Measurements from ENCODE around the gene TSPAN18.

Gene TSPAN18

GRCh38 chr11:44711787-44712608 lies 14.8 kb upstream of the TSPAN18 start:
- no peak for DNase-seq

GRCh38 chr11:44713022-44713421 lies 13.7 kb upstream of the TSPAN18 start:
- no peak for DNase-seq

- no peak for DNase-seq
Measured at GRCh38 chr11:44716256-44716655, 10.5 kb upstream of the TSPAN18 start.

DNA sequence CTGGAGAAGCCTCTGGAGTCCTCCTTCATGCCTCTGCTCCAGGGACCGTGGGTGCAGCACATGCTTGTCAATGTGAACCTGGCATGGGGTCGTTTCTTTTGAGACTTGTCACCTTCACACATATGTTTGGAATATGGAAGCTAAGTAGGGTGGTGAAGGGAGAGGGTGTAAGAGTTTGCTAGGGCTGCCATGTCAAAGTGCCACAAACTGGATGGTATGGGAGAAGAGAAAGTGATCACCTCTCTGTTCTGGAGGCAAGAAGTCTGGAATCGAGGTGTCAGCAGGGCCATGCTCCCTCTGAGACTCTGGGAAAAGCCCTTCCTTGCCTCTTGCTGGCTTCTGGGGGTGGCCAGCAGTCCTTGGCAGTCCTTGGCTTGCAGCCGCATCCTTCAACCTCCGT lies 8.7 kb upstream of the TSPAN18 start:
- no peak for DNase-seq

DNA sequence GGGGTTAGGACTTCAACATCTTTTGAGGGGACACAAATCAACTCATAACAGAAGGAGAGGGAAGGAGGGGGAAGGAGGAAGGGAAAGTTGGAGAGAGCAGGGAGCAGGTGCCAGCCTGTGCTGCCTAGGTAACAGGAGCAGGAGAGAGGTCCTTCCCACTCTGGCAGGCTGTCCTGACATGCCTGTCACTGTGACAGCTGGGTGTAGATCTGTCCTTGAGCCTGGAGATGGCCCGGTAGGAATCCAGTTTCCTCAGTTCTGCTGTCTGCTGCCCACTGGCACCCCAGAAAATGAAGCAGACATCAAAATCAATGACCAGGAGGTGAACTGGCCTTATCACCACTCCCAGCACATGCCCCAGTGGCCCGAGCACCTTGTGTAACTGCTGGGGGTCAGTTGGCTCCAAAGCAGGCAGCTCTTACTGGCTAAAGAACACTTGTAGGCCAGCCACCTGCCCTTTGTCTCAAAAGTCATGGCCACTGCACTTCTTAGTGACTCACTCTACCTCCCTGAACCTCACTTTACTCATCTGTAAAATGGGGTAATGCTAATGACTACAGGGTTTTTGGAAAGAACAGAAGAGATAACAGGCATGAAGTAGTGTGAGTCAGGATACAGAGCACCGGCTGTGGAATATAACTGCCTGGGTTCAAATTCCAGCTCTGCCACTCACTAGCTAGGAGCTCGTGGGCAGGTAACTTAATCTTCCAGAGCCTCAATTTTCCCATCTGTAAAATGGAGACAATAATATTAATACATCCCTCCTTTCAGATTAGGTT lies 8.0 kb upstream of the TSPAN18 start:
- no peak for DNase-seq

DNA sequence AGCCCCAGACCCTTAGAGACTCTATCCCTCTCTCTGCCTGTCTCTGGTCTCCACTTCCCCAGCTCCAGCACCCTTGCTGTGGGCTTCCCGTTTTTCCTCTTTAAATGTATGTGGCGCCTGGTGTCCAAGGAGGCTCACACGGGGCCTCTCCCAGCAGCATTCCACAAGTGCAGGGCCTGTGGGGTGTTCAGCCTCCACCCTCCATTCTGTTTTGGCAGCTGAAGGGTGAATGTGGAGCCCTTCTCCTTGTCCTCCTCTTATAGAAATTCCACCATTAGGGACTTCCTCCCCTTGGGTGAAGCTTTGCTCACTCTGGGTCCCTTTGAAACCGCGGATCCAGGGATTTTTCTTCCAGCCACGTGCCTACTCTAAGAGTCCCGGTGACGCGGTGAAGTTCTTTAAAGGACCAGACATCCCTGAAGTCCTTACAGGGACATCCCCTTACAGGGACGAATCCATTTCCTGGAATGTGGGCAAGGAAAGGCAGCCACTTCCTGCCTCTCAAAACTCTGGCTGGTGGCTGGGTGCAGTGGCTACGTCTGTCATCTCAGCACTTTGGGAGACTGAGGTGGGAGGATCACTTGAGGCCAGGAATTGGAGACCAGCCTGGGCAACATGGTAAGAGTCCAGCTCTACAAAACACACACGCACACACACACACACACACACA lies 1.6 kb upstream of the TSPAN18 start:
- DNase-seq = peak; percentile 2

- no peak for DNase-seq
Measured at GRCh38 chr11:44725757-44726282, 942 bp upstream of the TSPAN18 start.

GRCh38 chr11:44727114-44727372 lies 281 bp downstream of the TSPAN18 start:
- DNase-seq = peak; percentile 2

DNA sequence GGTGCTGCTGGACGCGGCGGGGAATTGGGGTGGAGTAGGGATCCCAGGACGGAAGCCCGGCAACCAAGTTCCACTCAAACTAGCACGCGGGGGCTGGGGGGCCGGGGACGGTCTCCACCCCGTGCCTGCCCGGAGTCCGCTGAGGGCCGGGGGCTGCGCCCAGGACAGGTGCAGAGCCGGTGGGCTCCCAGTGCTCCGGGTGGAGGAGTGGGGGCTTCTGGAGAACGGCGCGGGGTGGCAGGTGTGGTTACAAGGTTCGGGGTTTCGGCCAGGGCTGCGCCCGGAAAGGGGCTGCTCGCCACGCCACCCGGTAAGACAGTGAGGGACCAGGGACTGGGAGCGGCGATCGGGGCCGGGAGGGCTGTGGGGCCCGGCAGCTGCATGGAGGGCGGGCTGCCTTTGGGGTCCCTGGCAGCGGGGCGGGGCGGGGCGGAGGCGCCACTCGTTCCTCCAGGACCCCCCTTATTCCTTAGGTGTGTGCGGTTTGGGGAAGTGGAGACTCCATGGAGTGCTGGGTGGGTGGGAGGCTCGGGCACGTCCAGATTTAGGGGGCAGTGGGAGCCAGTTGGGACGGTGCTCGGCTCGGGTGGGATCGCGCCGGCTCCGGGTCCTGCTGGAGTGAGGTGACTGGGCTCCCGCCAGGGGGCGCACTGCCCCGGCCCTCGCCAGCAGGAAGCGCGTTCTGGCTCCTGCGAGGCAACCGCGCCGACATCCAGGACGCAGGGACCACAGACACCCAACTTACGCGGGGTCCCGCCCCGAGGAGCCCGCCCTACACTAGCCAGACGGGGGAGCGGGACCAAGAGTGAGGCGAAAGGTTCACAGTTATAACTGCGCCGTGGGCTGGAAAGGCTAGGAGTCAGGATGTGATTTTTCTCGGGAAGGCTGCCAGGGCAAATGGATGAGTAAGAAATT lies 868 bp downstream of the TSPAN18 start:
- peak; percentile 83 for DNase-seq

DNA sequence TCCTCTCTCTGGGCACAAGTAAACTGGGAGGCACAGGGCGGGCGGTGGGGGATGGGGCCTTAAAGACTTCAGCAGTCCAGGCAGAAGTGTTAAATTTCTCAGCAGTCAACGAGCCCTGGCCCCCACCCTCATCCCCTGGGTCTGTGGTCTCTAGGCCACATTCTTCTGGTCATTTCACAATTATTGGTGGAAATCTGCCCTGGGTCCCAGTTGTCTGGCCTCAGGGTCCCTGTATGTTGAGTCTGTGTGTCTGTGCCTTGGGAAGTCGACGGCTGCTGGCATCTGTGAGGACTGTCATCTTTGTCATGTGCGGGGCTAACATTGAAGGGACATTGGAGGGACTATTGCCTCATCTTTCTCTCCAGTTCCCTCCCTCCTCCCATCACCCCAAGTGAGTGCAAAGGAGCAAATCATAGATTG lies 1.7 kb downstream of the TSPAN18 start:
- DNase-seq = no peak

- no peak for DNase-seq
Measured at GRCh38 chr11:44729063-44729462, 2.3 kb downstream of the TSPAN18 start.

DNA sequence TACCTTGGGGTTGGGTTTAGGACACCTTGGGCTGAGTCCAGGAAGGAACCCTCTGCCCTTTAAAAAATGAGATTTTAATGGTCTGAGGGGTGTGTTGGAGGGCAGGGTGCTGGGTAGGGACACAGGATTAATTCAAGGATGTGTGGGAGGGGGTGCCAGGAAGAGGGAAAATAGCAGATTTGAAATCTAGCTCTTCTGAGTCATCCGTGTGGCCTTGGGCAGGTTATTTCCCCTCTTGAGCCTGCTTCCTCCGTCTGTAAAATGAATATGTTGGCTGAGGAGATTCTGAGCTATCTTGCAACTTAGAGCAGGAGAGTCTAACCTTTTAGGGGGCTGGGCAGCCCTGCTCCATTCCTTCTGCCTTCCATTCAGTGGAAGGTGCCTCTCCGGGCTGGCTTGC lies 3.0 kb downstream of the TSPAN18 start:
- no peak for DNase-seq

DNA sequence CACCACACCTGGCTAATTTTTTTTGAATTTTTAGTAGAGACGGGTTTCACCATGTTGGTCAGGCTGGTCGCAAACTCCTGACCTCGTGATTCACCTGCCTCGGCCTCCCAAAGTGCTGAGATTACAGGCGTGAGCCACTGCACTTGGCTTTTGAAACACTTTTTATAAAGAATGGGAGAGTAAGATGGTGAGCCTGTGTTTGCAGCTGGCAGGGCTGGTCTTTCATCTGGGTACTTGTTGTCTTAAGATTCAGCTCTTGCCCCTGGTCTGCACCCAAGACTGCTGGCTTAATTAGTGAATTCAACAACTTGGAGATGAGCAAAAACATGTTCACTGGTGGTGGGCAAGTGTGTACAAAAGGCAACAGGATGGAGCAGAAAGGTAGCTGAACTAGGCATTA lies 4.0 kb downstream of the TSPAN18 start:
- no peak for DNase-seq

DNA sequence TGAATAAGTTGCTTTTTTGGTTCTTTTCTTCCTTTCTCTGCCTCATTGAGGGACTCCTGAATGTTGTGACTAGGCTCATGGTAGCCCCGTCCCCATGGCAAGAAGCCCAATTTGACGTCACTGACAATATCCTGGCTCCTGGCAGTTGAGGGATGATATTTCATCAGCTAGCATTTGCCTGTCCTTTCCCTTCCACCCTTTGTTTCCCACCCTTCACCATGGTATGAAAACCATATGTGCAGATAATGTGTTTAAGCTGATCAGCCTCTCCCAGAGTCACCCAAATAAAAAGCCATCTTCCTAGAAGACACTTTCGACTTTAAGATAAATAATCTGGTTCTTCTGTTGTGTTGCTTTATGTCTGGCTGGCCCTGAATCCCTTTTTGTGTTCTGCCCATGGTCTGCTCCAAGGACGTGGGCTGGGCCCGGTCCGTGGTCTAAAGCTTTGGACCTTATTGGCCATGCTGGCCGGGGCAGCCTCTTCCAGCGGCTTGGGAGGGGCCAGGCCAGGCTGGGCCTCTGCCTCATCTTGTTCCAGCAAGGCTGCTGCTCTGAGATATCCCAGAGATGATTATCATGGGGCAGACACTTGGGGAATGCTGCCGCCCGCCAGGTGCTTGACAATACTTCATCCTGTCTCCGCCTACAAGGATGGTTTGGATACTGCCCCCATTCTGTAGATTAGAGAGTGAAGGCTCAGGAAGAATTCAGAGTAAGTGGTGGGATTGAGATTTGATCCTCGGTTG lies 5.1 kb downstream of the TSPAN18 start:
- DNase-seq = no peak

DNA sequence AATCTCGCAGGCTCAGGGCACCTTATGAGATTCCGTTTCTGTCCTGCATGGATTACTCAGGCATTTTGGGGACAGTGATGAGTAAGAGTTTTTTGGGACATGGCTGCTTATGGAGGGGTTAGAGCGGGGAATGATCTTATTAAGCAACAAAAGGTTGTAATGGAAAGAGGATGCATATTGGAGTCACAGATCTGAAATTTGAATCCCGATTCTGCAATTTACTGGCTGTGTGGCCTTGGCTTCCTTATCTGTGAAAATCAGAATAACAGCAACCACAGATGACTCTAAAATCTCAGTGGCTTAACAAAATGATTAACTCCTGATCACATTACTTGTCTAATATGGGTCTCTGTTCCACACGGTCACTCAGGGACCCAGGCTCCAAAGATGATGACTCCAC lies 5.8 kb downstream of the TSPAN18 start:
- no peak for DNase-seq

- DNase-seq = no peak
Measured at GRCh38 chr11:44733877-44734276, 7.1 kb downstream of the TSPAN18 start.

DNA sequence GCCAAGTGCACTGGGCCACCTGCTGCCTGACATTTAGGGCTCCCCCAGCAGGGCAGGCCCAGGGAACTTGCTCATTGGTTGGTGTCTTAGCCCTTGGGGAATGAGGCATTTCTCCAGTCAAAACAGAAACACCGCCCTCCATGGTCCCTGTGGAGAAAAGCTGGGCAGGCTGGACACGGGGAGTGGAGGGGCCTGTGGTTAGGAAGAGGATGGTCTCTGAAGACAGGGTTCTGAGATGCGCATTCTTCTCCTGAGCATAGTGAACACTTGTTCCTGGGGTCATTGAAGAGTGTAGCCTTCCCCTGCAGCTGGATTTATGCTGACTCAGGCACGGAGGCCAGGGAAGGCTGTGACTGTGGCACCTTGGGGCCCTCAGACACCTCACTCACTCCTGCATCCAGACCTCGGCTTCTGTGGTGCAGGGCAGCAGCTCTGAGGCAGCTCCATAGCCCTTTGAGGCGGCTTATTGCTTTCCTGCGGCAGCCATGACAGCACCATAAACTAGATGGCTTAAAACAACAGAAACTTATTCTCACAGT lies 8.2 kb downstream of the TSPAN18 start:
- DNase-seq = no peak

- no peak for DNase-seq
Measured at GRCh38 chr11:44736791-44737190, 10.0 kb downstream of the TSPAN18 start.

DNA sequence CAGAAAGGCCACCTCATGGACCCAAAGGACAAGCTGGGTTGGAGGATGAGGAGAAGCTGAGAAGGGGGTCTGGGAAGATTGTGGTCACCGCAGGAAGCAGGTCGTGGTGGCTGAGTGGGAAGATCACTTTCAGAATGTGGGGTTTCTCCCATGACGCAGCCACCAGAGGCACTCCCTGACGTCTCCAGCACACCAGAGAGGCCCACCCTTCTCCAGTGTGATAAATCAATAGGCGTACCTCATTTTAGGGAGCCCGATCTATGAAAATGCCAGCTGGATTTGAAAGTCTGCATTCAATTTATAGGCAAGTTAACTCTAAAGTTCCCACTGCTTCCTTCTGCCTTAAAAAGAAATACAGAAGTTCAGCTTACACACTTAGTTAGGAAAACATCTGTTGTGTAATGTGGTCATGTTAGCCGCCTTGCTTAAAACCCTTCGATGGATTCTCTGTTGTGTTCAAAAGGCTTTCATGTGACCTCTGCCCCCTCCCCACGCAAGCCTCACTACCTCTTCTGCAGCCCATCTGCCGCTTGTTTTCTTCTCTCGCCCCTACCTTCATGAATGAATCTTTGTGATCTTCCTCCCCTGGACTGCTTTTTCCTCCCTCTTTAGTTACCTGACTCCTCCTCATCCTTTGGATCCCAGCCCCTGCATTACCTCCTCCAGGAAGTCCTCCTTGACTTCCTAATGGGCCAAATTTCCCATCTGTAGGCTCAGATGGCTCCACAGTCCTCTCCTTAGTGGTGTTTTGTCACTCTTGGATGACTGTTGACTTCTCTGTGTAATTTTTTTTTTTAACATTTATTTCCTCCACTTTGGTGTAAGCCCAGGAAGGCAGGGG lies 10.7 kb downstream of the TSPAN18 start:
- DNase-seq = no peak

- no peak for DNase-seq
Measured at GRCh38 chr11:44738791-44739190, 12.0 kb downstream of the TSPAN18 start.

DNA sequence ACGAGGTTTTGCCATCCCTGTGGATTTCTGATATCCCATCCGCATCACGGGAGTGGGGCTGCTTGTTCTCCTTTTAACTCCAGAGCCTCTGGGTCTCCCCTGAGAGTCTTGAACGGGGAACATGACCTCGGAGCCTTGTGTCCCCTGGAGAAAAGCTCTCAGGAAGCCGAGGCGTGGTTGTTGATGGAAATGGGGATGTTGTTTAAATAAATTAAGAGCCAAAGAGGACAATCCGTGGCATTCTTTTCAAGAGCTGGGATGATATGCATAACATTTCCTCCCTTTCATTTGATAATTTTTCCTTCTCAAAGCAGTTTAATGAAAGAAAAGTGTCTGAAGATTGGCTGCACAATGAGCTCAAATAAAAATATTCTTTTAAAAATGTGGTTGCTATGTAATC lies 14.2 kb downstream of the TSPAN18 start:
- no peak for DNase-seq
